GM19467 (cell line): ENCODE data around the gene MRC2.
"Not testable (repeated sequence)": the region's sequence is repeated elsewhere in the genome, so short reads cannot be mapped to it uniquely, and the experiment has no call there.

Experiments used
- ATAC-seq: cut with Tn5 transposase; IDR thresholded peaks from one replicate; pipeline ENCODE4 v1.9.1; 2021; ENCODE audit warnings: mild to moderate bottlenecking, moderate library complexity; ENCODE audit not compliant: unreplicated experiment

MRC2 gene

GRCh38 chr17:62611728-62612127 lies 15.7 kb upstream of the MRC2 start:
- ATAC-seq, result no peak

- not testable (repeated sequence) for ATAC-seq
These were observed 15.2 kb upstream of the MRC2 start for GRCh38 chr17:62612289-62612688.

GRCh38 chr17:62613095-62613494 lies 14.4 kb upstream of the MRC2 start:
- ATAC-seq, result not testable (repeated sequence)

- no peak for ATAC-seq
These were observed 13.3 kb upstream of the MRC2 start for GRCh38 chr17:62614142-62614541.

GRCh38 chr17:62615503-62615902 lies 12.0 kb upstream of the MRC2 start:
- no peak for ATAC-seq

- no peak for ATAC-seq
These were observed 10.2 kb upstream of the MRC2 start for GRCh38 chr17:62616993-62617893.

GRCh38 chr17:62617894-62618472 lies 9.5 kb upstream of the MRC2 start:
- ATAC-seq, result no peak

- ATAC-seq, result no peak
These were observed 8.6 kb upstream of the MRC2 start for GRCh38 chr17:62618647-62619416.

- ATAC-seq, result no peak
These were observed 7.9 kb upstream of the MRC2 start for GRCh38 chr17:62619417-62620155.

GRCh38 chr17:62621223-62621622 lies 6.2 kb upstream of the MRC2 start:
- ATAC-seq, result no peak

GRCh38 chr17:62625184-62625869 lies 2.1 kb upstream of the MRC2 start:
- no peak for ATAC-seq

- ATAC-seq, result no peak
These were observed 1.6 kb upstream of the MRC2 start for GRCh38 chr17:62625870-62626200.

- ATAC-seq, result no peak
These were observed 701 bp upstream of the MRC2 start for GRCh38 chr17:62626719-62627218.

GRCh38 chr17:62627904-62628633 lies 599 bp downstream of the MRC2 start:
- ATAC-seq, result no peak

- ATAC-seq, result no peak
These were observed 1.5 kb downstream of the MRC2 start for GRCh38 chr17:62628831-62629555.

- ATAC-seq, result no peak
These were observed 2.3 kb downstream of the MRC2 start for GRCh38 chr17:62629556-62630364.

GRCh38 chr17:62630365-62631085 lies 3.1 kb downstream of the MRC2 start:
- no peak for ATAC-seq
